Naive B cell (primary cell): ENCODE data around the gene AK9. TPM values are rescaled to one million over a fixed set of nuclear protein-coding genes. Genes with fewer than 3 reads are reported as not detected.
A peak's percentile ranks its signal among the peaks of the same experiment; 100 is the strongest.
"Not testable (repeated sequence)": the region's sequence is repeated elsewhere in the genome, so short reads cannot be mapped to it uniquely, and the experiment has no call there.

ENCODE experiments used
- ATAC-seq, 2 donors: fragments of 150-1000 bp; cut with Tn5 transposase; 2 replicates each; pipeline ENCODE4 v1.10.0; 2021; ENCODE audit warnings: low read depth in 2 of 2, mild to moderate bottlenecking in 2 of 2, moderate library complexity in 2 of 2
- DNase-seq: peaks from one replicate; pipeline ENCODE4 v3.0.0; 2022
- H3K27ac Mint-ChIP-seq, 6 donors: one replicate each; pipeline ENCODE4 v1.8.0; 2020 to 2022; ENCODE audit warnings: mild to moderate bottlenecking in 6 of 6, mixed read lengths in 6 of 6, moderate library complexity in 5 of 6, inconsistent platforms in 2 of 6
- H3K27me3 Mint-ChIP-seq, 3 donors: one replicate each; pipeline ENCODE4 v1.8.0; 2021 to 2022; ENCODE audit warnings: mixed read lengths in 3 of 3, mild to moderate bottlenecking in 1 of 3
- H3K36me3 Mint-ChIP-seq, 2 donors: one replicate each; pipeline ENCODE4 v1.8.0; 2020 to 2022; ENCODE audit warnings: mixed read lengths in 2 of 2, inconsistent platforms in 1 of 2, mild to moderate bottlenecking in 1 of 2
- H3K4me1 Mint-ChIP-seq, 3 donors: one replicate each; pipeline ENCODE4 v1.8.0; 2020 to 2022; ENCODE audit warnings: mixed read lengths in 3 of 3, inconsistent platforms in 1 of 3, mild to moderate bottlenecking in 1 of 3, moderate library complexity in 1 of 3
- H3K4me3 Mint-ChIP-seq, 8 donors: one replicate each; pipeline ENCODE4 v1.8.0; 2020 to 2022; ENCODE audit warnings: mild to moderate bottlenecking in 8 of 8, mixed read lengths in 8 of 8, moderate library complexity in 8 of 8, inconsistent platforms in 2 of 8
- H3K9me3 Mint-ChIP-seq, 7 donors: one replicate each; pipeline ENCODE4 v1.8.0; 2020 to 2022; ENCODE audit warnings: mixed read lengths in 7 of 7, mild to moderate bottlenecking in 5 of 7, inconsistent platforms in 2 of 7, moderate library complexity in 1 of 7
- polyA plus RNA-seq, 6 donors: library from polyadenylated mRNA; unstranded; fragments of 300-500 nt; fragmentation: Illumina TruSeq; gene quantifications; one replicate each; pipeline ENCODE4 v1.2.3, GENCODE V29; 2021; ENCODE audit warnings: low read depth in 6 of 6

The AK9 gene
- polyA plus RNA-seq, 6 donors from 2014 or later, result 6.8 to 23.5 (median 15.9) TPM

- H3K36me3 Mint-ChIP-seq, result peaks cover 39 to 42% of the 10 kb centered on the region in 2 donors
- H3K4me3 Mint-ChIP-seq, result no peak overlapping the region
- H3K27me3 Mint-ChIP-seq, result no peaks in the 10 kb centered on the region
- no peak for ATAC-seq
- H3K4me1 Mint-ChIP-seq, result peaks cover 37 to 66% (median 49%) of the 10 kb centered on the region in 3 donors
- peaks cover 0 to 2% (median 0%) of the 10 kb centered on the region in 7 donors for H3K9me3 Mint-ChIP-seq
- H3K27ac Mint-ChIP-seq, result peak overlapping the region in 2 of 6 donors; percentile 33 to 62
- no peak for DNase-seq
These were observed 224.6 kb downstream of the AK9 start for GRCh38 chr6:109466212-109466923.

GRCh38 chr6:109465772-109466171 is 225.2 kb downstream of the AK9 start:
- DNase-seq (no peak), ATAC-seq (no peak)
- H3K4me1 Mint-ChIP-seq, result peaks cover 33 to 64% (median 44%) of the 10 kb centered on the region in 3 donors
- H3K27ac Mint-ChIP-seq, result peak overlapping the region in 3 of 6 donors; percentile 24 to 41 (median 37)
- H3K9me3 Mint-ChIP-seq, result peaks cover 0 to 6% (median 0%) of the 10 kb centered on the region in 7 donors
- no peaks in the 10 kb centered on the region for H3K27me3 Mint-ChIP-seq
- H3K36me3 Mint-ChIP-seq, result peaks cover 39 to 41% of the 10 kb centered on the region in 2 donors
- H3K4me3 Mint-ChIP-seq, result no peak overlapping the region

- Mint-ChIP-seq H3K9me3 (peaks cover 0 to 7% (median 0%) of the 10 kb centered on the region in 7 donors), H3K27me3 (no peaks in the 10 kb centered on the region), H3K27ac (peak overlapping the region; percentile 81 to 100 (median 87)), H3K4me3 (no peak overlapping the region), H3K4me1 (peaks cover 43 to 76% (median 52%) of the 10 kb centered on the region in 3 donors), H3K36me3 (peaks cover 17 to 19% of the 10 kb centered on the region in 2 donors)
- no peak for ATAC-seq
- DNase-seq, result no peak
These were observed 229.1 kb downstream of the AK9 start for GRCh38 chr6:109461733-109462526.

GRCh38 chr6:109461205-109461604 is 229.8 kb downstream of the AK9 start:
- DNase-seq, H3K9me3 Mint-ChIP-seq, ATAC-seq, H3K27me3 Mint-ChIP-seq: not testable (repeated sequence)
- Mint-ChIP-seq H3K4me3 (peak overlapping the region in 1 of 8 donors; percentile 56), H3K27ac (peak overlapping the region in 4 of 6 donors; percentile 81 to 100 (median 98)), H3K4me1 (peaks cover 47 to 81% (median 59%) of the 10 kb centered on the region in 3 donors), H3K36me3 (peaks cover 17 to 19% of the 10 kb centered on the region in 2 donors)

- Mint-ChIP-seq H3K27me3 (no peaks in the 10 kb centered on the region), H3K4me1 (peaks cover 43 to 72% (median 54%) of the 10 kb centered on the region in 3 donors), H3K36me3 (peaks cover 9 to 15% of the 10 kb centered on the region in 2 donors), H3K27ac (peak overlapping the region; percentile 78 to 100 (median 96)), H3K4me3 (peak overlapping the region in 1 of 8 donors; percentile 36), H3K9me3 (peaks cover 0 to 9% (median 0%) of the 10 kb centered on the region in 7 donors)
- DNase-seq, result no peak
- ATAC-seq, result no peak
These were observed 230.7 kb downstream of the AK9 start for GRCh38 chr6:109460161-109460829.

GRCh38 chr6:109458774-109459531 is 232.0 kb downstream of the AK9 start:
- H3K27me3 Mint-ChIP-seq, result no peaks in the 10 kb centered on the region
- ATAC-seq (peak; percentile 17 to 19), DNase-seq (peak; percentile 82)
- peak overlapping the region; percentile 90 to 100 (median 96) for H3K27ac Mint-ChIP-seq
- H3K4me3 Mint-ChIP-seq, result peak overlapping the region; percentile 3 to 100 (median 56)
- H3K9me3 Mint-ChIP-seq, result peaks cover 0 to 10% (median 0%) of the 10 kb centered on the region in 7 donors
- peaks cover 8 to 13% of the 10 kb centered on the region in 2 donors for H3K36me3 Mint-ChIP-seq
- peaks cover 53 to 72% (median 61%) of the 10 kb centered on the region in 3 donors for H3K4me1 Mint-ChIP-seq

GRCh38 chr6:109457562-109457996 is 233.4 kb downstream of the AK9 start:
- Mint-ChIP-seq H3K27me3 (no peaks in the 10 kb centered on the region), H3K27ac (peak overlapping the region; percentile 89 to 100 (median 97)), H3K4me1 (peaks cover 57 to 81% (median 74%) of the 10 kb centered on the region in 3 donors), H3K9me3 (peaks cover 0 to 10% (median 0%) of the 10 kb centered on the region in 7 donors), H3K4me3 (peak overlapping the region; percentile 3 to 100 (median 96)), H3K36me3 (peaks cover 8 to 13% of the 10 kb centered on the region in 2 donors)
- ATAC-seq (no peak), DNase-seq (no peak)

GRCh38 chr6:109456710-109457561 is 234.1 kb downstream of the AK9 start:
- Mint-ChIP-seq H3K4me3 (peak overlapping the region; percentile 85 to 100 (median 98)), H3K27ac (peak overlapping the region; percentile 89 to 100 (median 97)), H3K4me1 (peaks cover 57 to 81% (median 74%) of the 10 kb centered on the region in 3 donors), H3K27me3 (no peaks in the 10 kb centered on the region), H3K9me3 (peaks cover 0 to 10% (median 0%) of the 10 kb centered on the region in 7 donors), H3K36me3 (peaks cover 4 to 8% of the 10 kb centered on the region in 2 donors)
- no peak for DNase-seq
- no peak for ATAC-seq

GRCh38 chr6:109456111-109456583 is 234.9 kb downstream of the AK9 start:
- Mint-ChIP-seq H3K4me1 (peaks cover 59 to 84% (median 77%) of the 10 kb centered on the region in 3 donors), H3K36me3 (peaks cover 0 to 3% of the 10 kb centered on the region in 2 donors)

GRCh38 chr6:109455437-109456110 is 235.4 kb downstream of the AK9 start, which contains the start of gene MICAL1:
Gene MICAL1, minus strand, starts transcription at chr6:109455772. Its CDS starts 1,576 bp downstream, at chr6:109454196.
- no peaks in the 10 kb centered on the region for H3K36me3 Mint-ChIP-seq
- H3K9me3 Mint-ChIP-seq, result peaks cover 0 to 3% (median 0%) of the 10 kb centered on the region in 7 donors
- peak; percentile 94 for DNase-seq
- no peaks in the 10 kb centered on the region for H3K27me3 Mint-ChIP-seq
- peak within 1 kb of the TSS; percentile 100 for H3K27ac Mint-ChIP-seq
- ATAC-seq, result peak; percentile 55 to 57
- peak within 1 kb of the TSS; percentile 94 to 100 (median 99) for H3K4me3 Mint-ChIP-seq
- peaks cover 63 to 84% (median 81%) of the 10 kb centered on the region in 3 donors for H3K4me1 Mint-ChIP-seq

More at GRCh38 chr6:109456111-109456583, 234.9 kb downstream of the AK9 start:
- H3K27me3 Mint-ChIP-seq, result no peaks in the 10 kb centered on the region
- H3K27ac Mint-ChIP-seq, result peak overlapping the region; percentile 96 to 100 (median 100)
- H3K9me3 Mint-ChIP-seq, result peaks cover 0 to 7% (median 0%) of the 10 kb centered on the region in 7 donors
- no peak for ATAC-seq
- no peak for DNase-seq
- peak overlapping the region; percentile 85 to 100 (median 98) for H3K4me3 Mint-ChIP-seq
